C4-2B (cell line): ENCODE measurements around the gene SLC7A10.

ENCODE experiments used
- ZFX ChIP-seq: fragments of 450-650 bp; IDR thresholded peaks from 2 replicates; pipeline ENCODE4 v1.6.1; 2017
- TF ChIP-seq, protein P1 (sequence below): fragments of 450-650 bp; conservative IDR thresholded peaks from 2 replicates; pipeline ENCODE4 v1.5.1; 2017; ENCODE audit warnings: mild to moderate bottlenecking

- TF ChIP-seq ZFX = no peak
- TF ChIP-seq, protein P1, sequence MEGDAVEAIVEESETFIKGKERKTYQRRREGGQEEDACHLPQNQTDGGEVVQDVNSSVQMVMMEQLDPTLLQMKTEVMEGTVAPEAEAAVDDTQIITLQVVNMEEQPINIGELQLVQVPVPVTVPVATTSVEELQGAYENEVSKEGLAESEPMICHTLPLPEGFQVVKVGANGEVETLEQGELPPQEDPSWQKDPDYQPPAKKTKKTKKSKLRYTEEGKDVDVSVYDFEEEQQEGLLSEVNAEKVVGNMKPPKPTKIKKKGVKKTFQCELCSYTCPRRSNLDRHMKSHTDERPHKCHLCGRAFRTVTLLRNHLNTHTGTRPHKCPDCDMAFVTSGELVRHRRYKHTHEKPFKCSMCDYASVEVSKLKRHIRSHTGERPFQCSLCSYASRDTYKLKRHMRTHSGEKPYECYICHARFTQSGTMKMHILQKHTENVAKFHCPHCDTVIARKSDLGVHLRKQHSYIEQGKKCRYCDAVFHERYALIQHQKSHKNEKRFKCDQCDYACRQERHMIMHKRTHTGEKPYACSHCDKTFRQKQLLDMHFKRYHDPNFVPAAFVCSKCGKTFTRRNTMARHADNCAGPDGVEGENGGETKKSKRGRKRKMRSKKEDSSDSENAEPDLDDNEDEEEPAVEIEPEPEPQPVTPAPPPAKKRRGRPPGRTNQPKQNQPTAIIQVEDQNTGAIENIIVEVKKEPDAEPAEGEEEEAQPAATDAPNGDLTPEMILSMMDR = no peak
These were observed 42.7 kb upstream of the SLC7A10 start for GRCh38 chr19:33268162-33268991.
